ENCODE data around the gene BARX2. TPM values are rescaled to one million over a fixed set of nuclear protein-coding genes. Genes with fewer than 3 reads are reported as not detected.

The BARX2 gene
- total RNA-seq, 4 donors from 2014 or later = not detected

- no peaks in the 10 kb centered on the region for H3K36me3 ChIP-seq
- TF ChIP-seq CTCF (IDR thresholded peaks at IDR 0.05) (no peak), POLR2A (IDR thresholded peaks at IDR 0.05; ENCODE audit: low read depth) (no peak), EP300 (IDR thresholded peaks at IDR 0.05) (no peak), POLR2AphosphoS5 (IDR thresholded peaks at IDR 0.05) (no peak)
- no peaks in the 10 kb centered on the region for H3K27me3 ChIP-seq
- H3K4me1 ChIP-seq = no peaks in the 10 kb centered on the region
- H3K4me3 ChIP-seq = no peak overlapping the region
- peaks cover 0 to 15% (median 6%) of the 10 kb centered on the region in 4 donors for H3K9me3 ChIP-seq
- DNase-seq (ENCODE audit: extremely low spot score) = no peak
- intact Hi-C loops (cut with DNase I) = no loop called here
- 69% methylated on average over 3 of the region's 3 CpGs for WGBS
- no peak overlapping the region for H3K27ac ChIP-seq (replicated peaks in 1 of 4)
Measured at GRCh38 chr11:129427376-129427775, 51.7 kb downstream of the BARX2 start.

GRCh38 chr11:129427816-129428406, 52.3 kb downstream of the BARX2 start:
- Histone ChIP-seq H3K4me3 (no peak overlapping the region), H3K9me3 (peaks cover 0 to 15% (median 6%) of the 10 kb centered on the region in 4 donors), H3K27ac (replicated peaks in 1 of 4) (no peak overlapping the region), H3K27me3 (no peaks in the 10 kb centered on the region), H3K4me1 (no peaks in the 10 kb centered on the region), H3K36me3 (no peaks in the 10 kb centered on the region)
- TF ChIP-seq POLR2AphosphoS5 (IDR thresholded peaks at IDR 0.05) (no peak), EP300 (IDR thresholded peaks at IDR 0.05) (no peak), POLR2A (IDR thresholded peaks at IDR 0.05; ENCODE audit: low read depth) (no peak), CTCF (IDR thresholded peaks at IDR 0.05) (no peak)
- 53% methylated on average over 5 of the region's 5 CpGs for WGBS
- intact Hi-C loops (cut with DNase I) = no loop called here
- DNase-seq (ENCODE audit: extremely low spot score) = no peak

GRCh38 chr11:129428557-129428956, 52.9 kb downstream of the BARX2 start:
- DNase-seq (ENCODE audit: extremely low spot score) = no peak
- H3K27me3 ChIP-seq = no peaks in the 10 kb centered on the region
- 82% methylated on average over 9 of the region's 9 CpGs for whole genome bisulfite sequencing
- intact Hi-C loops (cut with DNase I) = no loop called here
- peaks cover 0 to 15% (median 6%) of the 10 kb centered on the region in 4 donors for H3K9me3 ChIP-seq
- H3K27ac ChIP-seq (replicated peaks in 1 of 4) = no peak overlapping the region
- no peaks in the 10 kb centered on the region for H3K4me1 ChIP-seq
- no peak for TF ChIP-seq POLR2AphosphoS5 (IDR thresholded peaks at IDR 0.05)
- TF ChIP-seq POLR2A (IDR thresholded peaks at IDR 0.05; ENCODE audit: low read depth) = no peak
- no peak for TF ChIP-seq CTCF (IDR thresholded peaks at IDR 0.05)
- TF ChIP-seq EP300 (IDR thresholded peaks at IDR 0.05) = no peak
- H3K4me3 ChIP-seq = no peak overlapping the region
- no peaks in the 10 kb centered on the region for H3K36me3 ChIP-seq

GRCh38 chr11:129434641-129435498, 59.2 kb downstream of the BARX2 start:
- no peak overlapping the region for H3K4me3 ChIP-seq
- H3K9me3 ChIP-seq = peaks cover 0 to 15% (median 6%) of the 10 kb centered on the region in 4 donors
- no peak for TF ChIP-seq CTCF (IDR thresholded peaks at IDR 0.05)
- TF ChIP-seq POLR2A (IDR thresholded peaks at IDR 0.05; ENCODE audit: low read depth) = no peak
- no peak for TF ChIP-seq POLR2AphosphoS5 (IDR thresholded peaks at IDR 0.05)
- TF ChIP-seq EP300 (IDR thresholded peaks at IDR 0.05) = no peak
- WGBS = 67% methylated on average over 4 of the region's 4 CpGs
- H3K36me3 ChIP-seq = no peaks in the 10 kb centered on the region
- no peaks in the 10 kb centered on the region for H3K4me1 ChIP-seq
- H3K27ac ChIP-seq (replicated peaks in 1 of 4) = no peak overlapping the region
- DNase-seq (ENCODE audit: extremely low spot score) = no peak
- intact Hi-C loops (cut with DNase I) = no loop called here
- no peaks in the 10 kb centered on the region for H3K27me3 ChIP-seq

All from esophagus muscularis mucosa (tissue), 4 donors.